GM19043 (cell line): ENCODE measurements around the gene MSANTD3.
"Not testable (repeated sequence)": the region's sequence is repeated elsewhere in the genome, so short reads cannot be mapped to it uniquely, and the experiment has no call there.

Source experiments
- ATAC-seq: cut with Tn5 transposase; IDR thresholded peaks from one replicate; pipeline ENCODE4 v1.9.1; 2021; ENCODE audit warnings: low read depth; ENCODE audit not compliant: unreplicated experiment

MSANTD3 gene

GRCh38 chr9:100426530-100427365 is at the start of gene MSANTD3:
Gene MSANTD3, plus strand, starts transcription at chr9:100427143. Its CDS starts 14,796 bp downstream, at chr9:100441939.
- peak; percentile 62 for ATAC-seq

GRCh38 chr9:100379862-100380261 is 47.1 kb upstream of the MSANTD3 start:
- no peak for ATAC-seq

GRCh38 chr9:100392989-100393388 is 34.0 kb upstream of the MSANTD3 start:
- not testable (repeated sequence) for ATAC-seq

GRCh38 chr9:100394032-100394695 is 32.8 kb upstream of the MSANTD3 start:
- no peak for ATAC-seq

- ATAC-seq: no peak
Observed at GRCh38 chr9:100394816-100395215, 32.1 kb upstream of the MSANTD3 start.

- ATAC-seq: no peak
Observed at GRCh38 chr9:100396769-100397168, 30.2 kb upstream of the MSANTD3 start.

GRCh38 chr9:100397529-100398266 is 29.2 kb upstream of the MSANTD3 start:
- ATAC-seq: no peak

GRCh38 chr9:100401042-100401441 is 25.9 kb upstream of the MSANTD3 start:
- no peak for ATAC-seq

- ATAC-seq: no peak
Observed at GRCh38 chr9:100406962-100407361, 20.0 kb upstream of the MSANTD3 start.

- ATAC-seq: no peak
Observed at GRCh38 chr9:100408546-100409175, 18.3 kb upstream of the MSANTD3 start.

GRCh38 chr9:100409176-100409556 is 17.8 kb upstream of the MSANTD3 start:
- no peak for ATAC-seq

GRCh38 chr9:100411472-100412283 is 15.3 kb upstream of the MSANTD3 start:
- peak; percentile 100 for ATAC-seq

GRCh38 chr9:100413839-100414420 is 13.0 kb upstream of the MSANTD3 start:
- ATAC-seq: no peak

- no peak for ATAC-seq
Observed at GRCh38 chr9:100417815-100418214, 9.1 kb upstream of the MSANTD3 start.

- ATAC-seq: no peak
Observed at GRCh38 chr9:100419166-100419565, 7.8 kb upstream of the MSANTD3 start.

- not testable (repeated sequence) for ATAC-seq
Observed at GRCh38 chr9:100421116-100421515, 5.8 kb upstream of the MSANTD3 start.

GRCh38 chr9:100425758-100426157 is 1.2 kb upstream of the MSANTD3 start:
- no peak for ATAC-seq

- ATAC-seq: no peak
Observed at GRCh38 chr9:100426189-100426529, 784 bp upstream of the MSANTD3 start.

- peak; percentile 44 for ATAC-seq
Observed at GRCh38 chr9:100427366-100428263, 672 bp downstream of the MSANTD3 start.
